A673 (cell line): ENCODE measurements around the gene ZNF516. TPM values are rescaled to one million over a fixed set of nuclear protein-coding genes. Genes with fewer than 3 reads are reported as not detected.

Experiments
- BruUV-seq: library from RNA; stranded (reverse); fragments of 400-500 nt; replicated peaks from 2 replicates; lab custom pipeline; 2021; lab: Mats Ljungman, UMichigan
- CTCF ChIA-PET: fragments of 300-600 bp; sonication (Branson Sonifier 250); formaldehyde crosslinking; loops from one replicate; lab custom pipeline; 2022; ENCODE audit warnings: antibody characterized with exemption; lab: Charles Lee
- POLR2A ChIA-PET: fragments of 300-600 bp; sonication (Branson Sonifier 250); formaldehyde crosslinking; loops from one replicate; lab custom pipeline; 2022; ENCODE audit warnings: antibody characterized with exemption; ENCODE audit not compliant: low non-redundant PET; lab: Charles Lee
- DNase-seq: peaks from one replicate; pipeline ENCODE4 v3.0.0-alpha.2; 2015; ENCODE audit warnings: low spot score
- H3K27ac ChIP-seq: fragments of 200-600 bp; sonication (generic); 2 replicates; pipeline ENCODE4 v1.5.1; 2016; ENCODE audit warnings: mixed run types, low read depth, mild to moderate bottlenecking, mixed read lengths, antibody characterized with exemption, low read length; ENCODE audit not compliant: poor library complexity, severe bottlenecking
- H3K27me3 ChIP-seq: fragments of 200-600 bp; sonication (generic); replicated peaks from 2 replicates; pipeline ENCODE4 v1.6.1; 2017; ENCODE audit warnings: mixed run types, low read depth, mild to moderate bottlenecking, mixed read lengths, antibody characterized with exemption, low read length; ENCODE audit not compliant: insufficient read depth, poor library complexity
- H3K36me3 ChIP-seq: fragments of 200-600 bp; sonication (generic); 2 replicates; pipeline ENCODE4 v1.6.1; 2016; ENCODE audit warnings: mixed run types, mild to moderate bottlenecking, mixed read lengths, antibody characterized with exemption, low read length; ENCODE audit not compliant: insufficient read depth, poor library complexity, severe bottlenecking
- H3K4me1 ChIP-seq: fragments of 200-600 bp; sonication (generic); 2 replicates; pipeline ENCODE4 v1.6.1; 2017; ENCODE audit warnings: mixed run types, mild to moderate bottlenecking, mixed read lengths, antibody characterized with exemption, low read length; ENCODE audit not compliant: insufficient read depth, poor library complexity, severe bottlenecking
- H3K4me3 ChIP-seq: fragments of 200-600 bp; sonication (generic); 2 replicates; pipeline ENCODE4 v1.5.1; 2016; ENCODE audit warnings: low read depth, mixed run types, mild to moderate bottlenecking, mixed read lengths, low read length; ENCODE audit not compliant: poor library complexity, severe bottlenecking
- H3K9me3 ChIP-seq: fragments of 200-600 bp; sonication (generic); 2 replicates; pipeline ENCODE4 v1.6.1; 2016; ENCODE audit warnings: mixed run types, low read depth, mild to moderate bottlenecking, mixed read lengths, antibody characterized with exemption, low read length; ENCODE audit not compliant: poor library complexity, severe bottlenecking
- CTCF ChIP-seq: fragments of 300-800, 200-600 bp; sonication (generic); conservative IDR thresholded peaks from 2 replicates; pipeline ENCODE4 v1.5.1; 2017; ENCODE audit warnings: low read depth, mild to moderate bottlenecking, antibody characterized with exemption, low read length, moderate library complexity, mixed read lengths
- EZH2 ChIP-seq: fragments of 200-600 bp; sonication (generic); IDR thresholded peaks from 2 replicates; pipeline ENCODE4 v1.6.1; 2017; ENCODE audit warnings: borderline replicate concordance, low read depth, mild to moderate bottlenecking, mixed read lengths, antibody characterized with exemption, low read length; ENCODE audit not compliant: poor library complexity, severe bottlenecking
- intact Hi-C: fragments of 100-400 bp; cut with micrococcal nuclease; formaldehyde crosslinking; loops from one replicate; pipeline ENCODE4 v1.10.0; 2022; ENCODE audit not compliant: unreplicated experiment
- total RNA-seq: library from RNA; stranded (reverse); gene quantifications from 2 replicates; pipeline ENCODE4 v1.2.3, GENCODE V29; 2021

The ZNF516 gene
- total RNA-seq, 1 experiment from 2014 or later, result 32.3 TPM

- intact Hi-C loops, result no loop called here
- Histone ChIP-seq H3K4me3 (no peak overlapping the region), H3K4me1 (no peaks in the 10 kb centered on the region), H3K27ac (no peak overlapping the region), H3K9me3 (no peaks in the 10 kb centered on the region), H3K27me3 (no peaks in the 10 kb centered on the region), H3K36me3 (no peaks in the 10 kb centered on the region)
- BruUV-seq, result no TSS peak
- no peak for TF ChIP-seq EZH2
- no peak for TF ChIP-seq CTCF
- POLR2A ChIA-PET, result no interaction called here
- CTCF ChIA-PET, result no interaction called here
- no peak for DNase-seq
These were observed 179.3 kb downstream of the ZNF516 start for GRCh38 chr18:76315722-76316230.

DNA sequence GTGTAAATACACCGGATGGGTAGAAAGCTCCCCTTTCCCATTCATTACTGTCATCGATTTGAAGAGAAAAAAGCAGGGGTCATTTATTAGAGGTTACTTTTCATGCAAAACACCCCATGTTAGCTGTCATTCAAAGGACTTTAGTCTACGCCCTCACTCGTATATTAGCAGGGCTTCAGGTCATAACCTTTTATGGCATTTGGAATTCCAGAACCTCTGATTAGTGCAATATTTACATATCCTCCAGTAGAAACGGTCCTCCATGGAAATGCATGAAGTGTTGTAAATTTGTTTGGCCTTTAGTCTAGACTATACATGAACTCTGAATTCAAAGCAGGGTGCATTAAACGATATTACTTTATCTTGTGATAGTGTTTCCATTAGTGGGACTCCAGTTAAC is 180.5 kb downstream of the ZNF516 start:
- CTCF ChIA-PET, result no interaction called here
- intact Hi-C loops, result no loop called here
- TF ChIP-seq EZH2 (no peak), CTCF (no peak)
- no peak overlapping the region for H3K4me3 ChIP-seq
- no peak for DNase-seq
- no peaks in the 10 kb centered on the region for H3K27me3 ChIP-seq
- POLR2A ChIA-PET, result no interaction called here
- no peak overlapping the region for H3K27ac ChIP-seq
- H3K4me1 ChIP-seq, result no peaks in the 10 kb centered on the region
- H3K9me3 ChIP-seq, result no peaks in the 10 kb centered on the region
- H3K36me3 ChIP-seq, result no peaks in the 10 kb centered on the region
- BruUV-seq, result no TSS peak

- Histone ChIP-seq H3K27me3 (no peaks in the 10 kb centered on the region), H3K36me3 (no peaks in the 10 kb centered on the region), H3K4me3 (no peak overlapping the region), H3K9me3 (no peaks in the 10 kb centered on the region), H3K27ac (no peak overlapping the region), H3K4me1 (no peaks in the 10 kb centered on the region)
- TF ChIP-seq EZH2 (no peak), CTCF (no peak)
- DNase-seq, result no peak
- intact Hi-C loops, result no loop called here
- ChIA-PET CTCF (no interaction called here), POLR2A (no interaction called here)
- BruUV-seq, result no TSS peak
These were observed 181.0 kb downstream of the ZNF516 start for GRCh38 chr18:76314015-76314414.
